ENCODE measurements around the gene PHF21A. TPM values are rescaled to one million over a fixed set of nuclear protein-coding genes. Genes with fewer than 3 reads are reported as not detected.

PHF21A gene
- total and polyA plus RNA-seq, 7 donors, result 4.1 to 21.3 (median 17.2) TPM

GRCh38 chr11:46003572-46003971, 117.7 kb downstream of the PHF21A start:
- no peaks in the 10 kb centered on the region for H3K9me3 ChIP-seq
- intact Hi-C loops (cut with DNase I), result no loop called here
- 75 to 82% (median 81%) methylated on average over 2 of the region's 2 CpGs for WGBS, 3 donors
- no peaks in the 10 kb centered on the region for H3K27me3 ChIP-seq (ENCODE audit: insufficient read depth in 3 of 3, low read length in 2 of 3)
- ATAC-seq (peak in 2 of 4 donors; percentile 49 to 64), DNase-seq (no peak)
- no peak overlapping the region for H3K4me3 ChIP-seq
- TF ChIP-seq CTCF (IDR thresholded peaks at IDR 0.05), result no peak
- H3K36me3 ChIP-seq (ENCODE audit: insufficient read depth in 1 of 2, low read depth in 1 of 2), result no peaks in the 10 kb centered on the region
- H3K4me1 ChIP-seq, result peaks cover 13% of the 10 kb centered on the region
- H3K27ac ChIP-seq, result no peak overlapping the region

GRCh38 chr11:46002189-46002588, 119.1 kb downstream of the PHF21A start:
- Histone ChIP-seq H3K27me3 (ENCODE audit: insufficient read depth in 3 of 3, low read length in 2 of 3) (no peaks in the 10 kb centered on the region), H3K9me3 (no peaks in the 10 kb centered on the region), H3K27ac (no peak overlapping the region), H3K36me3 (ENCODE audit: insufficient read depth in 1 of 2, low read depth in 1 of 2) (no peaks in the 10 kb centered on the region), H3K4me1 (peaks cover 13% of the 10 kb centered on the region), H3K4me3 (no peak overlapping the region)
- DNase-seq (no peak), ATAC-seq (no peak)
- intact Hi-C loops (cut with DNase I), result no loop called here
- TF ChIP-seq CTCF (IDR thresholded peaks at IDR 0.05), result no peak

- TF ChIP-seq CTCF (IDR thresholded peaks at IDR 0.05), result no peak
- DNase-seq (no peak), ATAC-seq (no peak)
- Histone ChIP-seq H3K4me1 (peaks cover 13% of the 10 kb centered on the region), H3K9me3 (no peaks in the 10 kb centered on the region), H3K4me3 (no peak overlapping the region), H3K27ac (no peak overlapping the region), H3K36me3 (ENCODE audit: insufficient read depth in 1 of 2, low read depth in 1 of 2) (no peaks in the 10 kb centered on the region), H3K27me3 (ENCODE audit: insufficient read depth in 3 of 3, low read length in 2 of 3) (no peaks in the 10 kb centered on the region)
- WGBS, 3 donors, result 65 to 78% (median 69%) methylated on average over 3 of the region's 3 CpGs
- intact Hi-C loops (cut with DNase I), result no loop called here
Observed at GRCh38 chr11:46001448-46001914, 119.8 kb downstream of the PHF21A start.

- Histone ChIP-seq H3K27ac (no peak overlapping the region), H3K4me1 (peaks cover 32% of the 10 kb centered on the region), H3K27me3 (ENCODE audit: insufficient read depth in 3 of 3, low read length in 2 of 3) (no peaks in the 10 kb centered on the region), H3K36me3 (ENCODE audit: insufficient read depth in 1 of 2, low read depth in 1 of 2) (no peaks in the 10 kb centered on the region), H3K9me3 (no peaks in the 10 kb centered on the region), H3K4me3 (no peak overlapping the region)
- intact Hi-C loops (cut with DNase I), result no loop called here
- no peak for TF ChIP-seq CTCF (IDR thresholded peaks at IDR 0.05)
- DNase-seq, result no peak
- WGBS, 3 donors, result 56 to 63% (median 59%) methylated on average over 4 of the region's 4 CpGs
- ATAC-seq, result no peak
Observed at GRCh38 chr11:45997599-45997998, 123.7 kb downstream of the PHF21A start.

GRCh38 chr11:45995342-45995734, 125.9 kb downstream of the PHF21A start:
- intact Hi-C loops (cut with DNase I), result no loop called here
- Histone ChIP-seq H3K9me3 (no peaks in the 10 kb centered on the region), H3K4me1 (peaks cover 29% of the 10 kb centered on the region), H3K27me3 (ENCODE audit: insufficient read depth in 3 of 3, low read length in 2 of 3) (no peaks in the 10 kb centered on the region), H3K4me3 (no peak overlapping the region), H3K36me3 (ENCODE audit: insufficient read depth in 1 of 2, low read depth in 1 of 2) (no peaks in the 10 kb centered on the region), H3K27ac (no peak overlapping the region)
- 39 to 50% (median 46%) methylated on average over 1 of the region's 1 CpG for WGBS, 3 donors
- no peak for DNase-seq
- no peak for TF ChIP-seq CTCF (IDR thresholded peaks at IDR 0.05)
- no peak for ATAC-seq

All from psoas muscle (tissue), 8 donors.